ENCODE data around the gene HEATR3. TPM values are rescaled to one million over a fixed set of nuclear protein-coding genes. Genes with fewer than 3 reads are reported as not detected.
A peak's percentile ranks its signal among the peaks of the same experiment; 100 is the strongest.

The HEATR3 gene
- total and polyA plus RNA-seq, 2 of the 13 experiments (the other 11 are each of a cell fraction or from before 2014, with no cell fraction given), result 22.4 to 52.4 TPM

GRCh38 chr16:50065624-50066481, at the start of gene HEATR3 (continued):
- TF ChIP-seq ZNF232 (CRISPR knock-in tag; IDR thresholded peaks at IDR 0.05; ENCODE audit: borderline replicate concordance) (no peak), AKAP8 (CRISPR knock-in tag; IDR thresholded peaks at IDR 0.05) (no peak), GPN1 (CRISPR knock-in tag; IDR thresholded peaks at IDR 0.05; ENCODE audit: borderline replicate concordance) (peak; percentile 89; the same call in 1 of the 2 replicates), SRSF4 (IDR thresholded peaks at IDR 0.05; ENCODE audit: low read depth, low read length, poor library complexity, severe bottlenecking) (no peak), TFDP2 (CRISPR knock-in tag; IDR thresholded peaks at IDR 0.05) (peak; percentile 62; the same call in 1 of the 2 replicates), HNF4A (CRISPR knock-in tag; IDR thresholded peaks at IDR 0.05) (no peak), MZF1 (CRISPR knock-in tag; IDR thresholded peaks at IDR 0.05; ENCODE audit: borderline replicate concordance) (no peak), PREB (CRISPR knock-in tag; IDR thresholded peaks at IDR 0.05) (peak; percentile 23; the same call in 1 of the 2 replicates), CREB3 (CRISPR knock-in tag; IDR thresholded peaks at IDR 0.05) (peak; percentile 89; the same call in 1 of the 2 replicates), ZFP41 (CRISPR knock-in tag; IDR thresholded peaks at IDR 0.05; ENCODE audit: borderline replicate concordance) (no peak), ETV6 (CRISPR knock-in tag; conservative IDR thresholded peaks at IDR 0.05) (peak; percentile 92), ISX (CRISPR knock-in tag; conservative IDR thresholded peaks at IDR 0.05) (0 out of 2 replicates have a peak, but pooled peaks have one; percentile 71), REST (IDR thresholded peaks at IDR 0.05; ENCODE audit: borderline replicate concordance in 1 of 2, low read depth in 1 of 2, low read length in 2 of 2) (0 out of 4 replicates have a peak, but pooled peaks of 1 of the 2 experiments have one; percentile 9), HNF4G (IDR thresholded peaks at IDR 0.05; ENCODE audit: borderline replicate concordance, low read depth, low read length) (no peak), HNF4G (CRISPR knock-in tag; IDR thresholded peaks at IDR 0.05; ENCODE audit: borderline replicate concordance, low read depth) (peak; percentile 53; the same call in 1 of the 2 replicates), ZNF160 (CRISPR knock-in tag; IDR thresholded peaks at IDR 0.05) (peak; percentile 90), ZNF569 (CRISPR knock-in tag; IDR thresholded peaks at IDR 0.05; ENCODE audit: borderline replicate concordance) (no peak), SALL1 (CRISPR knock-in tag; IDR thresholded peaks at IDR 0.05) (peak; percentile 81; the same call in 1 of the 2 replicates), ZNF432 (CRISPR knock-in tag; IDR thresholded peaks at IDR 0.05; ENCODE audit: borderline replicate concordance) (no peak), EZH2 (conservative IDR thresholded peaks at IDR 0.05; ENCODE audit: low read depth, low read length) (no peak), FOXJ3 (CRISPR knock-in tag; IDR thresholded peaks at IDR 0.05; ENCODE audit: borderline replicate concordance) (no peak), RXRA (CRISPR knock-in tag; IDR thresholded peaks at IDR 0.05) (peak; percentile 75)

Data from HepG2 (cell line).